Stomach (tissue), 9 donors: ENCODE results near the gene APCDD1L. TPM values are rescaled to one million over a fixed set of nuclear protein-coding genes. Genes with fewer than 3 reads are reported as not detected.

Experiments
- DNase-seq, 2 donors: peaks; one replicate each; pipeline versions ENCODE4 v3.0.0 to v3.0.0-alpha.2; 2013 to 2019
- H3K27ac ChIP-seq, 5 donors: fragments of 200-600 bp in 4 of 5; sonication (generic) in 4 of 5; one replicate each; pipeline ENCODE4 v1.5.1; 2013 to 2019; ENCODE audit warnings: mild to moderate bottlenecking in 1 of 5, moderate library complexity in 1 of 5
- H3K27me3 ChIP-seq, 3 donors: fragments of 200-600 bp; sonication (generic); one replicate each; pipeline ENCODE4 v1.5.1; 2017 to 2019; ENCODE audit warnings: mixed run types in 1 of 3
- H3K36me3 ChIP-seq, 4 donors: fragments of 200-600 bp; sonication (generic); 1 replicate in 3 of 4; 2 replicates in 1 of 4; pipeline ENCODE4 v1.5.1; 2016 to 2019
- H3K4me1 ChIP-seq, 4 donors: fragments of 200-600 bp; sonication (generic); one replicate each; pipeline ENCODE4 v1.5.1; 2016 to 2019
- H3K4me3 ChIP-seq, 4 donors: fragments of 200-600 bp; sonication (generic) in 3 of 4; one replicate each; pipeline ENCODE4 v1.5.1; 2016 to 2019; ENCODE audit warnings: mild to moderate bottlenecking in 1 of 4
- H3K9me3 ChIP-seq, 4 donors: fragments of 200-600 bp; sonication (generic); one replicate each; pipeline ENCODE4 v1.5.1; 2016 to 2019
- EP300 ChIP-seq: sonication (generic); formaldehyde crosslinking; IDR thresholded peaks from one replicate; pipeline ENCODE4 v1.6.1; 2017; ENCODE audit warnings: antibody characterized with exemption
- POLR2A ChIP-seq, 4 donors: fragments of 450-650 bp; IDR thresholded peaks; one replicate each; pipeline ENCODE4 v1.6.1; 2016; ENCODE audit warnings: antibody characterized with exemption in 4 of 4, control low read depth in 2 of 4, mild to moderate bottlenecking in 1 of 4, moderate library complexity in 1 of 4
- POLR2AphosphoS5 ChIP-seq, 3 donors: sonication (generic); formaldehyde crosslinking; IDR thresholded peaks; one replicate each; pipeline ENCODE4 v1.6.1; 2016; ENCODE audit warnings: antibody characterized with exemption in 3 of 3
- WGBS, 5 donors: extraction: QIAGEN DNeasy Blood & Tissue Kit in 3 of 5; methylation state at CpG; one replicate each; pipeline versions ENCODE4 v1.1.5 to v1.1.7; 2013 to 2018; 5-methylcytosine and 5-hydroxymethylcytosine counted together
- intact Hi-C: fragments of 100-400 bp; cut with DNase I; formaldehyde crosslinking; loops from one replicate; pipeline ENCODE4 v1.15.1; 2023; ENCODE audit warnings: low total_unique reads
- polyA plus RNA-seq, 3 donors: library from polyadenylated mRNA; stranded (reverse); fragments of 200-250 nt; gene quantifications; one replicate each; pipeline ENCODE4 v1.2.3, GENCODE V29; 2013
- total RNA-seq, 5 donors: library from RNA; depleted of rRNA; stranded (reverse); fragments of >200 nt; gene quantifications; one replicate each; pipeline versions ENCODE4 v1.1.0 to v1.2.3, GENCODE V29; 2014 to 2016
- TF ChIP-seq, protein P1 (sequence below), 7 experiments: fragments of 450-650 bp in 4 of 7; fragments of 200-600 bp in 3 of 7; sonication (generic) in 3 of 7; IDR thresholded peaks; one replicate each; pipeline ENCODE4 v1.5.1; 2016 to 2019; ENCODE audit warnings: antibody characterized with exemption in 7 of 7, control low read depth in 2 of 7, mild to moderate bottlenecking in 1 of 7
- donor health status: healthy with polysubstance abuse.
- donor health status: Bipolar disorder and iron deficiency.
- donor health status: healthy.

Gene APCDD1L
- total and polyA plus RNA-seq, 8 donors: 0.12 to 2.0 (median 0.85) TPM; not detected in 4

DNA sequence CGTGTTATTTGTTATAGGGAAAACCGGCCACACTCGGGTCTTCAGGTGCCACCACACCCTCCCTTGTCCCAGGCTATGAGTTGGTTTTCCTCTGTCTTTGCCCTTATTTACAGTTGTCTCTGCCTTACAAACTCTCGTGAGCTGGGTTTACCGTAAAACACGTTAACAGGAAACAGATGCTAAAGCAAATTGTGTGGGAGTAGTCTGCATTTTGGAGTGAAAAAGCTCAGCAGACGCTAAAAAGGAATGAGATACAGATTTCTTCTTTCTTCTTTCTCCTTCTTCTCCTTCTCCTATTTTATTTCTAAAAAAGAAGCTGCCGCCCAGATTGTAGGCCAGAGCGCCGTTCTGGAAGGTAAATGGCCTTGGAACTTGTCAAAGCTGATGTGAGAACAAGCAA is 51.9 kb downstream of the APCDD1L start:
- no peak overlapping the region for H3K27ac ChIP-seq
- intact Hi-C loops: no loop called here
- no peaks in the 10 kb centered on the region for H3K9me3 ChIP-seq
- 75 to 86% (median 79%) methylated on average over 10 of the region's 10 CpGs for WGBS, 5 donors
- DNase-seq: no peak
- H3K4me1 ChIP-seq: no peaks in the 10 kb centered on the region
- TF ChIP-seq POLR2AphosphoS5 (IDR thresholded peaks at IDR 0.05) (no peak), EP300 (no peak), POLR2A (IDR thresholded peaks at IDR 0.05) (no peak)
- TF ChIP-seq, protein P1, sequence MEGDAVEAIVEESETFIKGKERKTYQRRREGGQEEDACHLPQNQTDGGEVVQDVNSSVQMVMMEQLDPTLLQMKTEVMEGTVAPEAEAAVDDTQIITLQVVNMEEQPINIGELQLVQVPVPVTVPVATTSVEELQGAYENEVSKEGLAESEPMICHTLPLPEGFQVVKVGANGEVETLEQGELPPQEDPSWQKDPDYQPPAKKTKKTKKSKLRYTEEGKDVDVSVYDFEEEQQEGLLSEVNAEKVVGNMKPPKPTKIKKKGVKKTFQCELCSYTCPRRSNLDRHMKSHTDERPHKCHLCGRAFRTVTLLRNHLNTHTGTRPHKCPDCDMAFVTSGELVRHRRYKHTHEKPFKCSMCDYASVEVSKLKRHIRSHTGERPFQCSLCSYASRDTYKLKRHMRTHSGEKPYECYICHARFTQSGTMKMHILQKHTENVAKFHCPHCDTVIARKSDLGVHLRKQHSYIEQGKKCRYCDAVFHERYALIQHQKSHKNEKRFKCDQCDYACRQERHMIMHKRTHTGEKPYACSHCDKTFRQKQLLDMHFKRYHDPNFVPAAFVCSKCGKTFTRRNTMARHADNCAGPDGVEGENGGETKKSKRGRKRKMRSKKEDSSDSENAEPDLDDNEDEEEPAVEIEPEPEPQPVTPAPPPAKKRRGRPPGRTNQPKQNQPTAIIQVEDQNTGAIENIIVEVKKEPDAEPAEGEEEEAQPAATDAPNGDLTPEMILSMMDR (IDR thresholded peaks at IDR 0.05): no peak
- H3K36me3 ChIP-seq: no peaks in the 10 kb centered on the region
- H3K27me3 ChIP-seq: peaks cover 0 to 17% (median 0%) of the 10 kb centered on the region in 3 donors
- no peak overlapping the region for H3K4me3 ChIP-seq

DNA sequence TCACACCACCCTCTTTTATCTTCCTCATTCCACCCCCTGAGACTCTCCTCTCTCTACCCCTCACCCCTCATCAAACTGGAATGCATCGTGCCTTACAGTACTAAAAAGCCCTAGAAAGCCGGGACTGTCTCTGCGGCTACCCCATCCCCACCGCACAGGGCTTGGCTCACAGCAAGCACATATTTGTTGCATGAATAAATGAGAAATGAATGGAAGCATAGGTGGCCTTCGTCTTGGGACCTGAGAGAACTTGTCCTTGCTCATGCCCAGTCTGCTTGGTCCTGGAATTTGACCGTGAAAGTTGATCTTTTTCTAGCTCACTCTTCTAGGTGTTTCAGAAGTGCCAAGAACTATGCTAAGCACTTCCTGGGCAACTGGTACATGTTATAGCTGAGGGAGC is 53.3 kb downstream of the APCDD1L start:
- Histone ChIP-seq H3K9me3 (no peaks in the 10 kb centered on the region), H3K27me3 (peaks cover 0 to 9% (median 0%) of the 10 kb centered on the region in 3 donors), H3K36me3 (no peaks in the 10 kb centered on the region), H3K4me3 (no peak overlapping the region), H3K27ac (no peak overlapping the region), H3K4me1 (no peaks in the 10 kb centered on the region)
- DNase-seq: no peak
- intact Hi-C loops: no loop called here
- WGBS, 5 donors: 84 to 95% (median 93%) methylated on average over 6 of the region's 6 CpGs
- no peak for TF ChIP-seq POLR2A (IDR thresholded peaks at IDR 0.05)

DNA sequence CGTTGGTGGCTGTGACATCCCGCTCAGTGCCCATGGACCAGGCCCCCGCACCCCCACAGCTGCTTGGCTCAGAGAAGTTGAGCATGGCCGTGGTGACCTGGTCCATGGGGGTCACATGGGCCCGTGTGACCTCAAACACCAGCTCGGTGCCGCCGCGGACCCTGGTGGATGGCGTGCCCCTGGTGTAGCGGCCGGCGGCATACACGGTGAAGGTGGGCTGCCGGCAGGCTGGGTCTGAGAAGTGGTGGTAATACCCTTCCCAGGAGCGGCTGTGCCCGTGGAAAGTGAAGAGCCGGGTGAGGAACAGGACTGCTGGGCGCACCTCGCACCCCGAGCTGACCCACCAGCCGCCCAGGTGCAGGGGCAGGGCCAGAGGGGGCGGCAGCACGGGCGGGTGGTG is 54.1 kb downstream of the APCDD1L start:
- H3K4me1 ChIP-seq: no peaks in the 10 kb centered on the region
- no peak overlapping the region for H3K27ac ChIP-seq
- peaks cover 0 to under 1% (median 0%) of the 10 kb centered on the region in 3 donors for H3K27me3 ChIP-seq
- no peak overlapping the region for H3K4me3 ChIP-seq
- TF ChIP-seq POLR2A (IDR thresholded peaks at IDR 0.05) (no peak), POLR2AphosphoS5 (IDR thresholded peaks at IDR 0.05) (no peak)
- TF ChIP-seq, protein P1 (IDR thresholded peaks at IDR 0.05): no peak
- H3K9me3 ChIP-seq: no peaks in the 10 kb centered on the region
- no peaks in the 10 kb centered on the region for H3K36me3 ChIP-seq
- intact Hi-C loops: no loop called here
- WGBS, 5 donors: 95 to 100% (median 97%) methylated on average over 9 to 25 of the region's 25 CpGs
- no peak for DNase-seq

DNA sequence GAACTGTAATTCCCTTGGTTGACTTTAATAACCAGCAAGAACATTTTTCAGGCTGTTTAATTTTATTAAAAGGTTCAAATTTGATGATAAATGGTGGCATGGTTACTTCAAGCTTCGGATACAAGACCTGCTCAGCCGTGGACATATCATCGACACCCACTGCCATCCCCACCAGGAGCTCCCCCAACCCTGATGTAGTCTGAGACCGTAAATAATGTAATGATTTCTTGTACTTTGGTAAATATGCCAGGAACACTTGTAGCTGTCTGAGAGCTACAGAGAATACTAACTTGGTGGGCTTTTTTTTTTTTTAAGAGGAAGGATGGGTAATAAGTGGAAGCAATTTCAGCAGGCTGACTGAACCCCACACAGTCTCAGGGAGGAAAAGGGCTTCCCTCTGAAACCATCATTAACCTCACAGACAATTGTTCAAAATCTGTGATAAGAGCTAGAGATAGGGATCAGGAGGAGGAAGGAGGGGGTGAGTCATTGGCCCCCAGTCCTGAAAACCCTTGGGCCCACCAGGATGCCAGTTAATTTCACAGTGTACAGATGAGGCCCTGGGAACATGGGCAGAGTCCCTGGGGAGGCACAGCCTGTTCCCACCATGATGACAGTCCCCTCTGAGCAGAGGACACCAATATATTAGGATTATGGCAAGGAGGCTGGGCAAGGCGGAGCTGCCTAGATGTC is 56.0 kb downstream of the APCDD1L start:
- no peak for DNase-seq
- intact Hi-C loops: no loop called here
- TF ChIP-seq POLR2AphosphoS5 (IDR thresholded peaks at IDR 0.05) (no peak), POLR2A (IDR thresholded peaks at IDR 0.05) (no peak), EP300 (no peak)
- TF ChIP-seq, protein P1 (IDR thresholded peaks at IDR 0.05): no peak
- no peak overlapping the region for H3K27ac ChIP-seq
- no peak overlapping the region for H3K4me3 ChIP-seq
- H3K9me3 ChIP-seq: peaks cover 0 to 7% (median 2%) of the 10 kb centered on the region in 4 donors
- H3K4me1 ChIP-seq: no peaks in the 10 kb centered on the region
- WGBS, 5 donors: 89 to 96% (median 93%) methylated on average over 5 of the region's 5 CpGs
- H3K27me3 ChIP-seq: no peaks in the 10 kb centered on the region
- no peaks in the 10 kb centered on the region for H3K36me3 ChIP-seq

DNA sequence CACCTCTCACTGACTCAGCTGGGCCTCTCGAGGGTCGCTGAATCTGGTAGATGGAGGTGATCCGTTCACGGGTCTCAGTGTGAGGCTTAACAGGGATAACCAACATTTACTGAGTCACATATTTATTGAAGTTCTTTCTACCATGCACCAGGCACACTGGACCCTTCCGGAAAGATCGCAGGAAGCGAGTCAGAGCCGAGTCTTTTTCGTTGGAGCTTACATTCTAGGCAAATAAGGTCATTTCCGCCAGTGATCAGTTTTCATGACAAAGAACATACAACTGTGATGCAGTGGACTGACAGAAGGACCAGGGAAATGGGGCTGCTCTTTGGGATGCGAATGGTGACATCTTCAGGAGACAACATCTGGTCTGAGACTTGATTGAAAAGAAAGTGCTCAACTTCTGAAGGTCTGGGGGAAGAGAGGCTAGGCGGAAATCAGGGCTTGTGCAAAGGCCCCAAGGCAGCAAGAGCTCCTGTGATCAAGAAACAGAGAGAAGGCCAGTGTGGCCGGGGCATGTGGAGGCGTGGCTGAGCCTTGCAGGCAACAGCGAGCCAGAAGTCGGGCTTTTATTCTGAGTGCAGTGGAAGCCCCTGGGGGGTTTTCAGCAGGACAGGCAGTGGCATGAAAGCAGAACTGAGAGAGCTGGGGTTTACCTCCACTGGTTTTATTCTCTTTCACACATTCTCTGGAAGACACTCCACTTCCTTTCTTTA is 56.7 kb downstream of the APCDD1L start:
- no peak for DNase-seq
- Histone ChIP-seq H3K27ac (no peak overlapping the region), H3K4me1 (no peaks in the 10 kb centered on the region), H3K9me3 (peaks cover 0 to 8% (median 2%) of the 10 kb centered on the region in 4 donors), H3K36me3 (no peaks in the 10 kb centered on the region), H3K27me3 (no peaks in the 10 kb centered on the region), H3K4me3 (no peak overlapping the region)
- TF ChIP-seq EP300 (no peak), POLR2AphosphoS5 (IDR thresholded peaks at IDR 0.05) (no peak), POLR2A (IDR thresholded peaks at IDR 0.05) (no peak)
- TF ChIP-seq, protein P1 (IDR thresholded peaks at IDR 0.05): no peak
- 78 to 87% (median 84%) methylated on average over 16 of the region's 16 CpGs for WGBS, 5 donors
- intact Hi-C loops: no loop called here
